WI38 (cell line): Measurements from ENCODE around the gene CCDC74B.
"Not testable (repeated sequence)": the region's sequence is repeated elsewhere in the genome, so short reads cannot be mapped to it uniquely, and the experiment has no call there.

ENCODE experiments used
- H3K4me3 ChIP-seq: 2 replicates; pipeline ENCODE4 v1.5.1; 2011; ENCODE audit warnings: low read depth, mild to moderate bottlenecking, control low read depth, low read length
- TF ChIP-seq, protein P1 (sequence below): IDR thresholded peaks from 2 replicates; pipeline ENCODE4 v1.5.1; 2012; ENCODE audit warnings: low read depth, mild to moderate bottlenecking, control low read depth, low read length

CCDC74B gene

DNA sequence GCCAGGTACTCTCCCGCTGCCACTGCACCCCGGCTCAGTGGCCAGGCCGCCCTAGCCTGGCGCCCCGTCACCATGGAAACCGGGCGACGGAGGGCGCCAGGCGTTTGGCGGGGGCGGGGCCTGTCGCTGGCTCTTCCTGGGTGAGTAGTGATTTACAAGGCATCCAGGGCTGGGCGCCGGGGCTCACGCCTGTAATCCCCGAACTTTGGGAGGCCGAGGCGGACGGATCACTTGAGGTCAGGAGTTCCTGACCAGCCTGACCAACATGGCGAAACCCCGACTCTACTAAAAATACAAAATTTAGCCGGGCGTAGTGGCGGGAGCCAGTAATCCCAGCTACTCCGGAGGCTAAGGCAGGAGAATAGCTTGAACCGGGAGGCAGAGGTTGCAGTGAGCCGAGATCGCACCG lies at the start of gene CCDC74B:
TSS of gene CCDC74B (minus strand) at position 107 of the 409 bp plus-strand sequence. CDS start 116 bp downstream, outside the sequence.
- peak within 1 kb of the TSS; percentile 46 for H3K4me3 ChIP-seq

DNA sequence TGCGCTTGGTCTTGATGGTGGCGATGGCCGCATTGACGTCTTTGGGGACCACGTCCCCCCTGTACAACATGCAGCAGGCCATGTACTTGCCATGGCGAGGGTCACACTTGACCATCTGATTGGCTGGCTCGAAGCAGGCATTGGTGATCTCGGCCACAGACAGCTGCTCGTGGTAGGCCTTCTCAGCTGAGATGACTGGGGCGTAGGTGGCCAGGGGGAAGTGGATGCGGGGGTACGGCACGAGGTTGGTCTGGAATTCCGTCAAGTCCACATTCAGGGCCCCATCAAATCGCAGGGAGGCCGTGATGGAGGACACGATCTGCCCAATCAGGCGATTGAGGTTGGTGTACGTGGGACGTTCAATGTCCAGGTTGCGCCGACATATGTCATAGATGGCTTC lies 48.9 kb upstream of the CCDC74B start:
- not testable (repeated sequence) for H3K4me3 ChIP-seq

DNA sequence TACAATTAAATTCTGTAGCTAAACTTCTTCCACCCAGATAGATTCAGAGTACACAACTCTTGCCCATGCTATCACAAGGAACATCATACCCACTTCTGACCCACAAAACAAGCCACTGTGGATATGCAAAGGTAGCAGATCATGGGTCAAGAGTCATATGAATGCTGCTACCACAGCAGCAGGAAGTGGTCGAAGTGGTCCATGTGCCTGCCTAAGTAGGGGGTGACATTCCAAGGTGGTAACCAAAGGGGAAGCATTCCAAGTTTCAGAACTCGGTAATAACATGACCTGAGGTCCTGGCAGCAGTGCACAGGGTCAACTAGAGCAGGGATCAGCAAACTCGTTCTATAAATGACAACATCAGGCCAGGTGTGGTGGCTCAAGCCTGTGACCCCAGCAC lies 47.5 kb upstream of the CCDC74B start:
- not testable (repeated sequence) for H3K4me3 ChIP-seq

DNA sequence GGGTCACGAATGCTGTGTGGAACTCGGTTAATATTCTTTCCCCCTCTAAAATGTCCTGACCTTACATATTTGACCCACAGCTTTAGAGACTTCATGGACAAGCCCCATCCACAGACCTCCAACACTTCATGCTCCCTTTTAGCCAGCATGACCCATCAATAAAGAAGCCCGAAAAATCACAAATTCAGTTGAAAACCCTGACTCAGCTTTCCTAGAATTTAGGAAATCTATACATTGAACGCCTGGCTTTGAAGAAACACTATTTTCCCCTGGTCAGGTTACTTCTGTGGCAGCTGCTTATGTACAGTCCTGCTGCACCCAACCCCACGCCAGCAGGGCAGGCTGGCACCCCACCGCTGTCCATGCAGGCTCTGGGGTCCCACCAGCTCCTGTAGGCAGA lies 46.4 kb upstream of the CCDC74B start:
- not testable (repeated sequence) for H3K4me3 ChIP-seq

DNA sequence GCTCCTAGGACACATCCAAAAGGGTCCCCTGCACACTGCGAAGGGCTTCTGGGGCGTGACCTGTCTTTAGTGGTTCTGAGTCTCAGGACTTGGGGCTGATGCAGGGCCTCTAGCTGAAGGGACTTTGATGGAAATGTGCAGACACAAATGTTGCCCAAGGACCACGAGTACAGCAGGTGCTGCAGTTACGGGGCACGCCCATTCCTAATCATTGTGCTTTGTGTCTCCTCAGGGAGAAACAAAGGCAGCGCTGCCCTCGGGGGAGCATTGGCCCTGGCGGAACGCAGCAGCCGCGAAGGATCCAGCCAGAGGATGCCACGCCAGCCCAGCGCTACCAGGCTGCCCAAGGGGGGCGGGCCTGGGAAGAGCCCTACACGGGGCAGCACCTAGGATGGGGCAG lies 45.3 kb upstream of the CCDC74B start:
- H3K4me3 ChIP-seq: no peak overlapping the region
- TF ChIP-seq, protein P1, sequence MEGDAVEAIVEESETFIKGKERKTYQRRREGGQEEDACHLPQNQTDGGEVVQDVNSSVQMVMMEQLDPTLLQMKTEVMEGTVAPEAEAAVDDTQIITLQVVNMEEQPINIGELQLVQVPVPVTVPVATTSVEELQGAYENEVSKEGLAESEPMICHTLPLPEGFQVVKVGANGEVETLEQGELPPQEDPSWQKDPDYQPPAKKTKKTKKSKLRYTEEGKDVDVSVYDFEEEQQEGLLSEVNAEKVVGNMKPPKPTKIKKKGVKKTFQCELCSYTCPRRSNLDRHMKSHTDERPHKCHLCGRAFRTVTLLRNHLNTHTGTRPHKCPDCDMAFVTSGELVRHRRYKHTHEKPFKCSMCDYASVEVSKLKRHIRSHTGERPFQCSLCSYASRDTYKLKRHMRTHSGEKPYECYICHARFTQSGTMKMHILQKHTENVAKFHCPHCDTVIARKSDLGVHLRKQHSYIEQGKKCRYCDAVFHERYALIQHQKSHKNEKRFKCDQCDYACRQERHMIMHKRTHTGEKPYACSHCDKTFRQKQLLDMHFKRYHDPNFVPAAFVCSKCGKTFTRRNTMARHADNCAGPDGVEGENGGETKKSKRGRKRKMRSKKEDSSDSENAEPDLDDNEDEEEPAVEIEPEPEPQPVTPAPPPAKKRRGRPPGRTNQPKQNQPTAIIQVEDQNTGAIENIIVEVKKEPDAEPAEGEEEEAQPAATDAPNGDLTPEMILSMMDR: no peak

DNA sequence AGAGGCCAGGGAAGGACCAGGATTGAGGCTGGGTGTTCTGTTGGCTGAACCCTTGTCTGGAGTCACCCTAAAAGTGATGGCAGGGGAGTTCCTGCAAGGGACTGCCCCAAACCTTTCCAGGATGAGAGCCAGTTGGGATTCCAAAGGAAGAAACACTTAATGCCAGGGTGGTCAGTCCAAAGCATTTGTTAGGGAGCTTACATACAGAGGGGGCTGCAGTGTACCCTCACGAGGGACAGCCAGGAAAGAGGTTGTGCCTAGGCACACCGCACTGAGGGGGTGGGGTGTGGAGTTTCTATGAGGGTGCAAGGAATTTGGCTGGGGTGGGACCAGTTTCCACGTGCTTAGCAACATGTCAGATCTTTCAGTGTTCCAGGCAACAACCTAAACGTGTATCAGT lies 44.0 kb upstream of the CCDC74B start:
- H3K4me3 ChIP-seq: not testable (repeated sequence)

DNA sequence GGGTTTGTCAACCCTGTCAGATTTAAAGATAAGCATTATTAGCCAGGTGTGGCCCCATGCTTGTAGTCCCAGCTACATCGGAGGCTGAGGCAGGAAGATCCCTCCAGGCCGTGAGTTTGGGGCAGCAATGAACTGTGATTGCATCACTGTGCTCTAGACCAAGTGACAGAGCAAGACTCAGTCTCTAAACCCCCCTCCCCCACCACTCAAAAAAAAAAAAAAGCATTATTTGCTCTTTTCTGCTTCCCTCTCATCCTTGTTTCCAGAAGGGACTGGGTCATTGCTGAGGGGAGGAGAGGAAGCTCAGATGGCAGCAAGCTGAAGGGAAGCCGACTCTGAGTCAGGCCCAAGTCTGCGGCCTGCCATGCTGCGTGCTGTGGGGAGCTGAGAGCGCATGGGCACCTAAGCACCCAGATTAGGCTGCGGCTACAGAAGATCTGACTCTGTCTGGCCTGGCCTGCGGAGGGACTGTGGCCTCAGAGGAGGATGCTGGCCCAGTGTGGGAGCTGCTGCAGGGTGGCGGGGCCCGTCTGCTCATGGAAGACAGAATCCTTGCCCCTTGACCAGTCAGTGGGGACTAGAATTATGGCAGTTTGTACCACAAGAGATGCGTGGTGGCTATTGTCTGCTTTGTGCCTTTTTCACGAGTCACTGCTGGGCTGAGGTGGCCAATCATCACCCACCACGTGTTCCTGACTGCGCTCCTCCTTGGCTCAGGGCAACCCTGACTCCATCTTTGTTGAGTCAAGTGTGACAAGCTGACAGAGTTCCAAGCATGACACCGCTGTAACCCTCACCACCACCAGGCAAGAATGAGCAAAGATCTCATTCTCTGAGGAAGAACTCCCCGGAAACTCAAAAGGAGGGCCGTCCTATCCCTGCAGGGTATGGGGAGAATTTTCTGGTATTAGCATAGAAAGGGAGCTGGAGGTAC lies 43.2 kb upstream of the CCDC74B start:
- not testable (repeated sequence) for H3K4me3 ChIP-seq

DNA sequence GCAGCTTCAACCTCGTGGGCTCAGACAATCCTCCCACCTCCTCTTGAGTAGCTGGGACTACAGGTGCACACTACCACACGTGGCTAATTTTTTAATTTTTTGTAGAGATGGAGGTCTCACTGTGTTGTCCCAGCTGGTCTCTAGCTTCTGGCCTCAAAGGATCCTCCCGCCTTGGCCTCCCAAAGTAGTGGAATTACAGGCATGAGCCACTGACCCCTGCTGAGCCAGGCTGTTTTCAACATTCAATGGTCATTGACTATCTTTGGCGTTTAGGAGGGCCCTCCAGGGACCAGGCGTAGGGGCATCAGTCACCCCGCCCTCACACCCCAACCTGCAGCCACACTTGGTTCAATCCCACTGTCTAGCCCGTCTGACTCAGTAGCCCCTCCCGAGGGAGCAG lies 42.4 kb upstream of the CCDC74B start:
- TF ChIP-seq, protein P1: no peak
- H3K4me3 ChIP-seq: no peak overlapping the region

DNA sequence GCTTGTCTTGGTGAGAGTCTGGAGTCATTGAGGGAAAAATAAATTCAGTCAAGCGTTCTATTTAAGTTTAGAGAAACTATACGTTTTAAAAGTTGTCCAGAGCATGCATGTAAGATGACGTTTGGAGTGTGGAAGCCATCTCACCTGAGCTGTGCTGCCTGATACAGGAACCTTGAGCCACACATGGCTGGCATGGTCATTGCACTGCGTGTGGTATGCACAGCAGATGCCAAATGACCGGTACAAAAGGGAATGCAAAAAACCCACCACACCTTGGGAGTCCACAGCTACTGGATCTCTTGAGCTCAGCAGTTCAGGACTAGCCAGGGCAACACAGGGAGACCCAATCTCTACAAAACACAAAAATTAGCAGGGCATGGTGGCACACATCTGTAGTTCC lies 41.5 kb upstream of the CCDC74B start:
- H3K4me3 ChIP-seq: no peak overlapping the region
- TF ChIP-seq, protein P1: no peak

DNA sequence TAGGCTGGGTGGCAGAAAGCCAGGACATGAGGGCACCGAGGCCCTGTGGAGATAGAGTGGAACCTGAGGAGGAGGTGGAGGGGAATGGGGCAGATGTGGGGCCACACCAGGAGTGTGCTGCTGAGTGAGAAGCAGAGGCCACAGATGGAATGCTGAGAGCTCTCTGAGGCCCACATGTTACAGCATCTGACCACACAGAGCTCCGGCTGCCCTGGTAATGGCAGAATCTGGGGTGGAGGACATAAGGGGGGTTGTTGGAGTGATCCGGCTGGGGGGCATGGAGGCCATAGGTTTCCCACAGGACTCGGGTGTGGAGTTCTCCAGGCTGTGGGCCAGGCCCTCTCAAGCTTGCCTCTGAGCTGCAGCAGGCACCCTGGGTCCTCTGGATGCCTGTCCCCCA lies 41.0 kb upstream of the CCDC74B start:
- H3K4me3 ChIP-seq: no peak overlapping the region
- TF ChIP-seq, protein P1: no peak

DNA sequence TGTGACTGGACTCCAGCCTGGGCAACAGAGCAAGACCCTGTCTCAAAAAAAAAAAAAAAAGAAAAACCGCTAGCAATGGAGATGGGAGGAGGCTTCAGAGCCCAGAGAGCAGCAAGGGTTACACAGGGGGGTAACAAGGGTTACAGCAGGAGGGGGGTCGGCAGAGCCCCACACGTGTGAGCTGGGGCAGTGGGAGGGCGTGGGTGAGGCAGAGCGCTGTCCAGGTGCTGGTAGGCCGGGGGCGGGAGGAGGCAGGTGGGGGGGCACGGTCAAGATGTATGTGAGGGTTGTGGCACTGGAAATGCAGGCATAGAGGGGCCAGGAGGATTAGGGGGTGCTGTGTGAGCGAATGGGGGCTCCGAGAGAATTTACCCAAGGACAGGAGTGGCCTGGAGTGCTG lies 40.5 kb upstream of the CCDC74B start:
- H3K4me3 ChIP-seq: no peak overlapping the region
- TF ChIP-seq, protein P1: no peak
